Motor neuron (in vitro differentiated cells): ENCODE measurements around the gene SPDYE8. TPM values are rescaled to one million over a fixed set of nuclear protein-coding genes. Genes with fewer than 3 reads are reported as not detected.
A peak's percentile ranks its signal among the peaks of the same experiment; 100 is the strongest.
"Not testable (repeated sequence)": the region's sequence is repeated elsewhere in the genome, so short reads cannot be mapped to it uniquely, and the experiment has no call there.

ENCODE experiments used
- ATAC-seq, 8 experiments: fragments of 200-7000 bp; cut with Tn5 transposase; replicated peaks in 6 of 8; 2 replicates each; pipeline ENCODE4 v1.8.0; 2021; ENCODE audit warnings: mild to moderate bottlenecking in 8 of 8, moderate library complexity in 8 of 8
- H3K27ac ChIP-seq, 2 donors: fragments of 250-450 bp; sonication (Bioruptor Pico); 2 replicates each; pipeline ENCODE4 v1.9.0; 2021; ENCODE audit warnings: antibody characterized with exemption in 2 of 2, mild to moderate bottlenecking in 2 of 2, moderate library complexity in 1 of 2
- H3K4me1 ChIP-seq, 2 donors: fragments of 250-450 bp; sonication (Bioruptor Pico); replicated peaks in 1 of 2; 2 replicates each; pipeline ENCODE4 v1.6.1; 2021; ENCODE audit warnings: antibody characterized with exemption in 2 of 2, mild to moderate bottlenecking in 2 of 2, moderate library complexity in 1 of 2
- H3K4me3 ChIP-seq, 5 donors: fragments of 250-450 bp; sonication (Bioruptor Pico); 2 replicates each; pipeline ENCODE4 v1.9.0; 2021; ENCODE audit warnings: antibody characterized with exemption in 5 of 5, mild to moderate bottlenecking in 5 of 5, moderate library complexity in 4 of 5
- WGBS, 10 experiments: fragments of 450-650 bp; shearing (Covaris generic); methylation state at CpG; one replicate each; pipeline ENCODE4 v1.0.0; 2022; 5-methylcytosine and 5-hydroxymethylcytosine counted together
- in situ Hi-C, 9 experiments: fragments of 400-800 bp; cut with MboI; loops; one replicate each; pipeline ENCODE4 v1.15.0; 2021; ENCODE audit warnings: low sequenced_read_pairs in 9 of 9, low pct_unique_long_range_greater_than_20kb in 2 of 9; ENCODE audit not compliant: unreplicated experiment in 9 of 9
- total RNA-seq, 8 experiments: library from RNA; unstranded; fragments of 300-600 nt; gene quantifications; 2 replicates each; pipeline versions ENCODE4 v1.2.3 to v1.2.4, GENCODE V29; 2022

Gene SPDYE8
- total RNA-seq = 1 to 10 TPM in 2 of 8 experiments, under 1 TPM in 6; 0.15 to 1.8 (median 0.44) TPM

- H3K4me1 ChIP-seq, in situ Hi-C loops, H3K4me3 ChIP-seq, ATAC-seq, H3K27ac ChIP-seq: not testable (repeated sequence)
- WGBS, 10 experiments = no CpG with 5 or more reads among the region's 8 CpGs
These were observed at the start of gene SPDYE8 for GRCh38 chr7:73029666-73030065. Gene SPDYE8, minus strand, starts transcription at chr7:73029766. Its CDS starts 1,800 bp downstream, at chr7:73027966.

GRCh38 chr7:73057811-73058210, 28.2 kb upstream of the SPDYE8 start, which contains the start of gene SPDYE11:
Gene SPDYE11, minus strand, starts transcription at chr7:73057911. Its CDS starts 1,800 bp downstream, at chr7:73056111.
- in situ Hi-C loops, H3K4me3 ChIP-seq, ATAC-seq, H3K27ac ChIP-seq, H3K4me1 ChIP-seq: not testable (repeated sequence)
- WGBS, 10 experiments = no CpG with 5 or more reads among the region's 8 CpGs

- ATAC-seq, H3K4me1 ChIP-seq, in situ Hi-C loops, H3K27ac ChIP-seq: not testable (repeated sequence)
- H3K4me3 ChIP-seq = peak overlapping the region in 2 of 5 donors; percentile 12 to 19
- WGBS, 10 experiments = 0 to 60% (median 28%) methylated on average over 1 to 7 of the region's 10 CpGs; no CpG with 5 or more reads in 5 of the 10 experiments
These were observed 23.1 kb downstream of the SPDYE8 start for GRCh38 chr7:73006491-73006890.

GRCh38 chr7:73005693-73006447, 23.7 kb downstream of the SPDYE8 start:
- WGBS, 10 experiments = no CpG with 5 or more reads among the region's 66 CpGs
- in situ Hi-C loops, H3K4me1 ChIP-seq: not testable (repeated sequence)
- ATAC-seq = peak; percentile 87 to 95 (median 93)
- peak overlapping the region; percentile 77 to 92 for H3K27ac ChIP-seq
- H3K4me3 ChIP-seq = peak overlapping the region; percentile 47 to 97 (median 67)

- ATAC-seq = peak; percentile 83 to 93 (median 91)
- WGBS, 10 experiments = no CpG with 5 or more reads among the region's 30 CpGs
- in situ Hi-C loops, H3K4me1 ChIP-seq: not testable (repeated sequence)
- H3K27ac ChIP-seq = peak overlapping the region; percentile 77 to 92
- H3K4me3 ChIP-seq = peak overlapping the region; percentile 47 to 97 (median 67)
These were observed 24.2 kb downstream of the SPDYE8 start for GRCh38 chr7:73005356-73005692.

- H3K4me1 ChIP-seq, H3K27ac ChIP-seq, H3K4me3 ChIP-seq, in situ Hi-C loops: not testable (repeated sequence)
- WGBS, 10 experiments = no CpG with 5 or more reads among the region's 11 CpGs
- ATAC-seq = peak in 4 of 8 experiments; percentile 5 to 18 (median 13)
These were observed 31.6 kb downstream of the SPDYE8 start for GRCh38 chr7:72997887-72998468.

GRCh38 chr7:72997447-72997846, 32.1 kb downstream of the SPDYE8 start:
- not testable (repeated sequence) for H3K27ac ChIP-seq

GRCh38 chr7:72995484-72995883, 34.1 kb downstream of the SPDYE8 start:
- no CpG with 5 or more reads among the region's 8 CpGs for WGBS, 10 experiments
- H3K4me3 ChIP-seq, H3K4me1 ChIP-seq, in situ Hi-C loops, ATAC-seq, H3K27ac ChIP-seq: not testable (repeated sequence)

More at GRCh38 chr7:72997447-72997846, 32.1 kb downstream of the SPDYE8 start:
- in situ Hi-C loops, H3K4me3 ChIP-seq, H3K4me1 ChIP-seq: not testable (repeated sequence)
- peak in 7 of 8 experiments; percentile 27 to 90 (median 69) for ATAC-seq
- no CpG with 5 or more reads among the region's 8 CpGs for WGBS, 10 experiments

GRCh38 chr7:72990146-72990913, 39.2 kb downstream of the SPDYE8 start:
- WGBS, 10 experiments = no CpG with 5 or more reads among the region's 14 CpGs
- H3K27ac ChIP-seq, H3K4me1 ChIP-seq, H3K4me3 ChIP-seq, in situ Hi-C loops: not testable (repeated sequence)
- peak; percentile 21 to 73 (median 40) for ATAC-seq

GRCh38 chr7:72982084-72982483, 47.5 kb downstream of the SPDYE8 start:
- no CpG with 5 or more reads among the region's 11 CpGs for WGBS, 10 experiments
- H3K27ac ChIP-seq, H3K4me3 ChIP-seq, H3K4me1 ChIP-seq, in situ Hi-C loops: not testable (repeated sequence)
- ATAC-seq = peak in 2 of 8 experiments; percentile 46 to 63

GRCh38 chr7:72980382-72980781, 49.2 kb downstream of the SPDYE8 start:
- ATAC-seq, in situ Hi-C loops, H3K4me1 ChIP-seq, H3K4me3 ChIP-seq, H3K27ac ChIP-seq: not testable (repeated sequence)
- WGBS, 10 experiments = no CpG with 5 or more reads among the region's 6 CpGs

- WGBS, 10 experiments = no CpG with 5 or more reads among the region's 12 CpGs
- H3K4me3 ChIP-seq, H3K27ac ChIP-seq, in situ Hi-C loops, ATAC-seq, H3K4me1 ChIP-seq: not testable (repeated sequence)
These were observed 53.1 kb downstream of the SPDYE8 start for GRCh38 chr7:72976434-72976833.

GRCh38 chr7:72975656-72976286, 53.8 kb downstream of the SPDYE8 start:
- H3K4me1 ChIP-seq, in situ Hi-C loops, H3K27ac ChIP-seq, H3K4me3 ChIP-seq: not testable (repeated sequence)
- no CpG with 5 or more reads among the region's 55 CpGs for WGBS, 10 experiments
- ATAC-seq = peak in 2 of 8 experiments; percentile 21 to 28
